CD14-positive monocyte (primary cell): ENCODE measurements around the gene MRPS14. TPM values are rescaled to one million over a fixed set of nuclear protein-coding genes. Genes with fewer than 3 reads are reported as not detected.

ENCODE experiments used
- DNase-seq, 3 donors: peaks; one replicate each; pipeline ENCODE4 v3.0.0-alpha.2; 2011 to 2022
- H2AFZ ChIP-seq: 2 replicates; pipeline ENCODE4 v1.6.0; 2012; ENCODE audit warnings: mild to moderate bottlenecking, low read depth, low read length, inconsistent platforms; ENCODE audit not compliant: insufficient read depth, poor library complexity, severe bottlenecking
- H3K27ac ChIP-seq, 2 donors: 1 replicate in 1 of 2; 2 replicates in 1 of 2; pipeline ENCODE4 v1.5.1; 2012 to 2013; ENCODE audit warnings: low read length in 2 of 2, control low read depth in 1 of 2, inconsistent platforms in 1 of 2, low read depth in 1 of 2, mild to moderate bottlenecking in 1 of 2
- H3K27me3 ChIP-seq, 2 donors: one replicate each; pipeline versions ENCODE4 v1.6.0 to v1.6.1; 2011 to 2013; ENCODE audit warnings: low read length in 2 of 2; ENCODE audit not compliant: control insufficient read depth in 2 of 2, insufficient read depth in 2 of 2
- H3K36me3 ChIP-seq, 2 donors: replicated peaks in 1 of 2; 1 replicate in 1 of 2; 2 replicates in 1 of 2; pipeline versions ENCODE4 v1.5.1 to v1.6.1; 2012 to 2013; ENCODE audit warnings: low read length in 2 of 2, control low read depth in 1 of 2, inconsistent platforms in 1 of 2, mild to moderate bottlenecking in 1 of 2; ENCODE audit not compliant: insufficient read depth in 2 of 2, control insufficient read depth in 1 of 2
- H3K4me1 ChIP-seq, 2 donors: 1 replicate in 1 of 2; 2 replicates in 1 of 2; pipeline versions ENCODE4 v1.5.1 to v1.6.1; 2012 to 2013; ENCODE audit warnings: low read length in 2 of 2, control low read depth in 1 of 2, inconsistent platforms in 1 of 2, mild to moderate bottlenecking in 1 of 2, moderate library complexity in 1 of 2; ENCODE audit not compliant: insufficient read depth in 2 of 2, control insufficient read depth in 1 of 2
- H3K4me2 ChIP-seq: replicated peaks from 2 replicates; pipeline ENCODE3; 2012; ENCODE audit warnings: low read length, moderate library complexity, mild to moderate bottlenecking; ENCODE audit not compliant: poor library complexity, severe bottlenecking; ENCODE audit errors: extremely low read depth
- H3K4me3 ChIP-seq, 3 experiments: fragments of 200-600 bp in 1 of 3; sonication (generic) in 1 of 3; replicated peaks in 1 of 3; 1 replicate in 2 of 3; 2 replicates in 1 of 3; pipeline ENCODE4 v1.5.1; 2011 to 2013; ENCODE audit warnings: low read length in 3 of 3, mild to moderate bottlenecking in 3 of 3, control low read depth in 2 of 3, low read depth in 2 of 3, inconsistent platforms in 1 of 3, moderate library complexity in 1 of 3
- H3K79me2 ChIP-seq: 2 replicates; pipeline ENCODE4 v1.6.0; 2012; ENCODE audit warnings: mild to moderate bottlenecking, control low read depth, inconsistent platforms, low read length, moderate library complexity; ENCODE audit not compliant: insufficient read depth
- H3K9ac ChIP-seq: 2 replicates; pipeline ENCODE4 v1.6.0; 2017; ENCODE audit warnings: low read length, mild to moderate bottlenecking; ENCODE audit not compliant: insufficient read depth, poor library complexity, severe bottlenecking
- H3K9me3 ChIP-seq, 2 donors: replicated peaks in 1 of 2; 1 replicate in 1 of 2; 2 replicates in 1 of 2; pipeline versions ENCODE4 v1.5.1 to v1.6.1; 2012 to 2013; ENCODE audit warnings: low read length in 2 of 2, control low read depth in 1 of 2; ENCODE audit not compliant: control insufficient read depth in 1 of 2, insufficient read depth in 1 of 2
- H4K20me1 ChIP-seq: 2 replicates; pipeline ENCODE4 v1.6.0; 2012; ENCODE audit warnings: mild to moderate bottlenecking, low read length, control low read depth, moderate library complexity; ENCODE audit not compliant: insufficient read depth
- H3K27ac Mint-ChIP-seq, 7 donors: one replicate each; pipeline ENCODE4 v1.8.0; 2020; ENCODE audit warnings: mild to moderate bottlenecking in 7 of 7, mixed read lengths in 7 of 7, moderate library complexity in 6 of 7, inconsistent platforms in 2 of 7
- H3K27me3 Mint-ChIP-seq, 3 donors: one replicate each; pipeline ENCODE4 v1.8.0; 2021 to 2022; ENCODE audit warnings: low read depth in 3 of 3, mild to moderate bottlenecking in 3 of 3, mixed read lengths in 3 of 3, moderate library complexity in 3 of 3, inconsistent platforms in 1 of 3
- H3K36me3 Mint-ChIP-seq, 2 donors: one replicate each; pipeline ENCODE4 v1.8.0; 2020; ENCODE audit warnings: mixed read lengths in 2 of 2, inconsistent platforms in 1 of 2, mild to moderate bottlenecking in 1 of 2
- H3K4me1 Mint-ChIP-seq: one replicate; pipeline ENCODE4 v1.8.0; 2020; ENCODE audit warnings: mild to moderate bottlenecking, mixed read lengths
- H3K4me3 Mint-ChIP-seq, 2 donors: one replicate each; pipeline ENCODE4 v1.8.0; 2020; ENCODE audit warnings: mild to moderate bottlenecking in 2 of 2, mixed read lengths in 2 of 2, moderate library complexity in 1 of 2
- H3K9me3 Mint-ChIP-seq, 7 donors: one replicate each; pipeline ENCODE4 v1.8.0; 2020 to 2022; ENCODE audit warnings: mixed read lengths in 7 of 7, mild to moderate bottlenecking in 6 of 7, moderate library complexity in 6 of 7, inconsistent platforms in 2 of 7
- WGBS: methylation state at CpG from one replicate; pipeline ENCODE4 v1.1.5; 2013; ENCODE audit warnings: missing lambda C conversion rate; ENCODE audit not compliant: insufficient coverage; 5-methylcytosine and 5-hydroxymethylcytosine counted together
- intact Hi-C, 2 donors: fragments of 100-400 bp; cut with micrococcal nuclease; formaldehyde crosslinking; loops; one replicate each; pipeline versions ENCODE4 v1.15.0 to v1.15.1; 2023
- polyA minus RNA-seq: library from RNA; depleted of rRNA, polyadenylated mRNA; stranded (reverse); fragments of >200 nt; gene quantifications from 2 replicates; pipeline ENCODE4 v1.2.3, GENCODE V29; 2012
- polyA plus RNA-seq, 3 donors: library from polyadenylated mRNA; depleted of rRNA in 1 of 3; unstranded in 2 of 3; stranded (reverse) in 1 of 3; fragments of 300-500 nt in 2 of 3; fragments of >200 nt in 1 of 3; fragmentation: Illumina TruSeq in 2 of 3; gene quantifications; 1 replicate in 2 of 3; 2 replicates in 1 of 3; pipeline ENCODE4 v1.2.3, GENCODE V29; 2012 to 2021
- total RNA-seq, 12 experiments: library from RNA in 1 of 12; stranded (reverse) in 1 of 12; fragments of 120-200 nt in 1 of 12; gene quantifications; one replicate each; pipeline ENCODE4 v1.2.4 and lab custom pipeline; 2013 to 2026; ENCODE audit warnings: mixed read lengths in 6 of 12, inconsistent platforms in 1 of 12
- TF ChIP-seq, protein P1 (sequence below): fragments of 200-600 bp; IDR thresholded peaks from one replicate; pipeline ENCODE4 v1.8.0; 2022; ENCODE audit warnings: antibody characterized with exemption, mild to moderate bottlenecking

The MRPS14 gene
- total RNA-seq (2013), result 21.5 TPM
- polyA plus RNA-seq (10 to 100 TPM in 2 of 3 donors, 1 to 10 TPM in 1; 5.4 to 53.2 (median 48.1) TPM), polyA minus RNA-seq (6.7 and 9.7 TPM in 2 replicates), total RNA-seq (lab: John Stamatoyannopoulos, UW) (2.1 to 8.9 (median 6.6) reads per million in 11 experiments)

- Mint-ChIP-seq H3K4me1 (peaks cover 22% of the 10 kb centered on the region), H3K4me3 (peak within 1 kb of the TSS; percentile 88 to 97), H3K36me3 (peaks cover 6% of the 10 kb centered on the region in 2 donors), H3K27ac (peak within 1 kb of the TSS; percentile 90 to 97 (median 96)), H3K27me3 (peaks cover 0 to 1% (median 0%) of the 10 kb centered on the region in 3 donors), H3K9me3 (peaks cover 0 to 7% (median 0%) of the 10 kb centered on the region in 7 donors)
- no peaks in the 10 kb centered on the region for H4K20me1 ChIP-seq
- peaks cover 37% of the 10 kb centered on the region for H3K79me2 ChIP-seq
- peak within 1 kb of the TSS; percentile 78 for H3K4me2 ChIP-seq
- under 1% methylated on average over 28 of the region's 42 CpGs for WGBS
- H3K4me3 ChIP-seq, result peak within 1 kb of the TSS; percentile 82 to 92 (median 89)
- peak within 1 kb of the TSS; percentile 91 for H3K9ac ChIP-seq
- H3K9me3 ChIP-seq, result no peaks in the 10 kb centered on the region
- TF ChIP-seq, protein P1, sequence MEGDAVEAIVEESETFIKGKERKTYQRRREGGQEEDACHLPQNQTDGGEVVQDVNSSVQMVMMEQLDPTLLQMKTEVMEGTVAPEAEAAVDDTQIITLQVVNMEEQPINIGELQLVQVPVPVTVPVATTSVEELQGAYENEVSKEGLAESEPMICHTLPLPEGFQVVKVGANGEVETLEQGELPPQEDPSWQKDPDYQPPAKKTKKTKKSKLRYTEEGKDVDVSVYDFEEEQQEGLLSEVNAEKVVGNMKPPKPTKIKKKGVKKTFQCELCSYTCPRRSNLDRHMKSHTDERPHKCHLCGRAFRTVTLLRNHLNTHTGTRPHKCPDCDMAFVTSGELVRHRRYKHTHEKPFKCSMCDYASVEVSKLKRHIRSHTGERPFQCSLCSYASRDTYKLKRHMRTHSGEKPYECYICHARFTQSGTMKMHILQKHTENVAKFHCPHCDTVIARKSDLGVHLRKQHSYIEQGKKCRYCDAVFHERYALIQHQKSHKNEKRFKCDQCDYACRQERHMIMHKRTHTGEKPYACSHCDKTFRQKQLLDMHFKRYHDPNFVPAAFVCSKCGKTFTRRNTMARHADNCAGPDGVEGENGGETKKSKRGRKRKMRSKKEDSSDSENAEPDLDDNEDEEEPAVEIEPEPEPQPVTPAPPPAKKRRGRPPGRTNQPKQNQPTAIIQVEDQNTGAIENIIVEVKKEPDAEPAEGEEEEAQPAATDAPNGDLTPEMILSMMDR, result no peak
- H3K36me3 ChIP-seq, result peaks cover under 1 to 2% of the 10 kb centered on the region in 2 donors
- intact Hi-C loops, result loop anchor here in 1 of 2 donors (2.0 kb wide), 1 partner anchor 24 kb away; the partner anchor contains the start of gene CACYBP
- H2AFZ ChIP-seq, result peak within 1 kb of the TSS; percentile 97
- no peaks in the 10 kb centered on the region for H3K27me3 ChIP-seq
- peak; percentile 97 to 98 (median 97) for DNase-seq
- peaks cover 16 to 17% of the 10 kb centered on the region in 2 donors for H3K4me1 ChIP-seq
- peak within 1 kb of the TSS; percentile 73 to 92 for H3K27ac ChIP-seq
Measured at GRCh38 chr1:175023043-175023921, at the start of gene MRPS14. MRPS14 (minus strand) TSS chr1:175023425; CDS start chr1:175023408, 17 bp downstream.
